HG02870 (cell line): ENCODE results near the gene MIPEP.

ENCODE experiments used
- ATAC-seq: cut with Tn5 transposase; IDR thresholded peaks from one replicate; pipeline ENCODE4 v1.9.1; 2021; ENCODE audit warnings: mild to moderate bottlenecking, moderate library complexity; ENCODE audit not compliant: unreplicated experiment

MIPEP gene

GRCh38 chr13:23688336-23688735 is 200.9 kb downstream of the MIPEP start:
- no peak for ATAC-seq

GRCh38 chr13:23687614-23688013 is 201.6 kb downstream of the MIPEP start:
- no peak for ATAC-seq

- ATAC-seq = no peak
Measured at GRCh38 chr13:23686948-23687347, 202.3 kb downstream of the MIPEP start.

GRCh38 chr13:23685416-23685815 is 203.8 kb downstream of the MIPEP start:
- no peak for ATAC-seq

- ATAC-seq = no peak
Measured at GRCh38 chr13:23684647-23685046, 204.6 kb downstream of the MIPEP start.

- no peak for ATAC-seq
Measured at GRCh38 chr13:23683084-23683483, 206.1 kb downstream of the MIPEP start.

GRCh38 chr13:23680845-23681669 is 208.1 kb downstream of the MIPEP start:
- ATAC-seq = no peak
